Neural progenitor cell (in vitro differentiated cells): Measurements from ENCODE around the gene CAPRIN1.

Source experiments
- EZH2 ChIP-seq: fragments of 200-600 bp; sonication (generic); IDR thresholded peaks from 2 replicates; pipeline ENCODE4 v1.6.1; 2017; ENCODE audit warnings: antibody characterized with exemption, mild to moderate bottlenecking, moderate library complexity
- EZH2phosphoT487 ChIP-seq: fragments of 200-600 bp; sonication (generic); IDR thresholded peaks from 2 replicates; pipeline ENCODE4 v1.6.1; 2017; ENCODE audit warnings: antibody characterized with exemption
- TF ChIP-seq, protein P1 (sequence below): fragments of 200-600 bp; sonication (generic); IDR thresholded peaks from 2 replicates; pipeline ENCODE4 v1.5.1; 2017; ENCODE audit warnings: antibody characterized with exemption, mild to moderate bottlenecking

DNA sequence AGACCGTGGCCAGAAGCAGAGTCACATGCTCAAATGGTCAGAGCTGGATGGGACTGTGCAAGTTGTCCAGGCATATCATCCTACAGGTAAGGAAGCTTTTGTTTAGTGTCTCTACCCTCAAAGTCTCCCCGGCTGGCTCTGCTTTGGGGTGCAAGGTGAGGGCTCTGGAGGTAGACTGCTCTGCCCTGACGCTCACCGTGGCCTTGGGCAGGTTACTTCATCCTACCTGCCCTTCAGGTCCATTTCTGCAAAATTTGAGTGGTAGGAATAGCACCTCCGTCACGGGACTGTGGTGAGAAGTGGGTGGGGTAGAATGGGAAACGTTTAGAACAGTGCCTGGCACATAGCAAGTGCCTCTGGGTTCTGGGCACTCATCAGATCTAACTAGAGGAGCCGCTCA, 96.0 kb downstream of the CAPRIN1 start:
- TF ChIP-seq, protein P1, sequence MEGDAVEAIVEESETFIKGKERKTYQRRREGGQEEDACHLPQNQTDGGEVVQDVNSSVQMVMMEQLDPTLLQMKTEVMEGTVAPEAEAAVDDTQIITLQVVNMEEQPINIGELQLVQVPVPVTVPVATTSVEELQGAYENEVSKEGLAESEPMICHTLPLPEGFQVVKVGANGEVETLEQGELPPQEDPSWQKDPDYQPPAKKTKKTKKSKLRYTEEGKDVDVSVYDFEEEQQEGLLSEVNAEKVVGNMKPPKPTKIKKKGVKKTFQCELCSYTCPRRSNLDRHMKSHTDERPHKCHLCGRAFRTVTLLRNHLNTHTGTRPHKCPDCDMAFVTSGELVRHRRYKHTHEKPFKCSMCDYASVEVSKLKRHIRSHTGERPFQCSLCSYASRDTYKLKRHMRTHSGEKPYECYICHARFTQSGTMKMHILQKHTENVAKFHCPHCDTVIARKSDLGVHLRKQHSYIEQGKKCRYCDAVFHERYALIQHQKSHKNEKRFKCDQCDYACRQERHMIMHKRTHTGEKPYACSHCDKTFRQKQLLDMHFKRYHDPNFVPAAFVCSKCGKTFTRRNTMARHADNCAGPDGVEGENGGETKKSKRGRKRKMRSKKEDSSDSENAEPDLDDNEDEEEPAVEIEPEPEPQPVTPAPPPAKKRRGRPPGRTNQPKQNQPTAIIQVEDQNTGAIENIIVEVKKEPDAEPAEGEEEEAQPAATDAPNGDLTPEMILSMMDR, result no peak
- TF ChIP-seq EZH2phosphoT487 (no peak), EZH2 (no peak)
